GM23338 (cell line): Measurements from ENCODE around the gene PDE1C. TPM values are rescaled to one million over a fixed set of nuclear protein-coding genes. Genes with fewer than 3 reads are reported as not detected.

Source experiments
- ATAC-seq: fragments of 200-7000 bp; cut with Tn5 transposase; 3 replicates; pipeline ENCODE4 v1.9.1; 2020
- DNase-seq: peaks from one replicate; pipeline ENCODE4 v3.0.0-alpha.2; 2015; ENCODE audit warnings: low spot score
- H2AFZ ChIP-seq: fragments of 200-600 bp; sonication (generic); 2 replicates; pipeline ENCODE4 v1.8.0; 2016; ENCODE audit warnings: antibody characterized with exemption, mild to moderate bottlenecking, moderate library complexity
- H3F3A ChIP-seq: fragments of 200-600 bp; sonication (generic); replicated peaks from 2 replicates; pipeline ENCODE4 v1.8.0; 2017; ENCODE audit warnings: antibody characterized with exemption, mixed run types, low read depth
- H3K27ac ChIP-seq: fragments of 200-600 bp; sonication (generic); 2 replicates; pipeline ENCODE4 v1.6.1; 2016; ENCODE audit warnings: low read depth
- H3K27me3 ChIP-seq: fragments of 200-600 bp; sonication (generic); 2 replicates; pipeline ENCODE4 v1.8.0; 2016; ENCODE audit warnings: mild to moderate bottlenecking, mixed run types, moderate library complexity; ENCODE audit not compliant: insufficient read depth
- H3K36me3 ChIP-seq: fragments of 200-600 bp; sonication (generic); 2 replicates; pipeline ENCODE4 v1.8.0; 2016; ENCODE audit warnings: mild to moderate bottlenecking; ENCODE audit not compliant: insufficient read depth
- H3K4me1 ChIP-seq: fragments of 200-600 bp; sonication (generic); 2 replicates; pipeline ENCODE4 v1.8.0; 2016; ENCODE audit warnings: mild to moderate bottlenecking, moderate library complexity; ENCODE audit not compliant: insufficient read depth
- H3K4me2 ChIP-seq: fragments of 200-600 bp; sonication (generic); 2 replicates; pipeline ENCODE4 v1.7.1; 2017; ENCODE audit warnings: mixed run types
- H3K4me3 ChIP-seq: fragments of 200-600 bp; sonication (generic); 2 replicates; pipeline ENCODE4 v1.6.1; 2016; ENCODE audit warnings: mixed run types
- H3K79me2 ChIP-seq: fragments of 200-600 bp; sonication (generic); replicated peaks from 2 replicates; pipeline ENCODE4 v1.8.0; 2017; ENCODE audit warnings: mild to moderate bottlenecking; ENCODE audit not compliant: insufficient read depth
- H3K9me2 ChIP-seq: fragments of 200-600 bp; sonication (generic); 2 replicates; pipeline ENCODE4 v1.8.0; 2017; ENCODE audit not compliant: insufficient read depth
- H4K20me1 ChIP-seq: fragments of 200-600 bp; sonication (generic); replicated peaks from 2 replicates; pipeline ENCODE4 v1.8.0; 2017; ENCODE audit warnings: mild to moderate bottlenecking; ENCODE audit not compliant: insufficient read depth
- H3K27ac Mint-ChIP-seq: 2 replicates; pipeline ENCODE4 v1.8.0; 2020; ENCODE audit warnings: inconsistent platforms, mild to moderate bottlenecking, moderate library complexity, mixed read lengths
- H3K27me3 Mint-ChIP-seq: 3 replicates; pipeline ENCODE4 v1.8.0; 2022; ENCODE audit warnings: low read depth, mild to moderate bottlenecking, moderate library complexity, mixed read lengths, inconsistent platforms; ENCODE audit not compliant: insufficient read depth, poor library complexity
- H3K36me3 Mint-ChIP-seq: 3 replicates; pipeline ENCODE4 v1.8.0; 2021; ENCODE audit warnings: low read depth, mild to moderate bottlenecking, inconsistent platforms, moderate library complexity, mixed read lengths
- H3K4me1 Mint-ChIP-seq: 3 replicates; pipeline ENCODE4 v1.8.0; 2020; ENCODE audit warnings: mild to moderate bottlenecking, inconsistent platforms, mixed read lengths
- H3K4me3 Mint-ChIP-seq: 3 replicates; pipeline ENCODE4 v1.8.0; 2021; ENCODE audit warnings: moderate library complexity, mild to moderate bottlenecking, inconsistent platforms, mixed read lengths
- H3K9me3 Mint-ChIP-seq: 3 replicates; pipeline ENCODE4 v1.8.0; 2020; ENCODE audit warnings: moderate library complexity, mild to moderate bottlenecking, inconsistent platforms, mixed read lengths
- CTCF ChIP-seq, 2 experiments: fragments of 200-600 bp in 1 of 2; sonication (generic) in 1 of 2; conservative IDR thresholded peaks; 2 replicates each; pipeline versions ENCODE4 v1.5.1 to v1.6.1; 2016 to 2017; ENCODE audit warnings: antibody characterized with exemption in 2 of 2, low read depth in 2 of 2, mild to moderate bottlenecking in 2 of 2, moderate library complexity in 1 of 2
- JUNB ChIP-seq: IDR thresholded peaks from one replicate; pipeline ENCODE4 v1.6.1; 2016; ENCODE audit warnings: antibody characterized with exemption; ENCODE audit not compliant: unreplicated experiment
- NANOG ChIP-seq: IDR thresholded peaks from 2 replicates; pipeline ENCODE4 v1.6.1; 2016; ENCODE audit warnings: antibody characterized with exemption, borderline replicate concordance
- POLR2AphosphoS5 ChIP-seq: IDR thresholded peaks from 2 replicates; pipeline ENCODE4 v1.6.1; 2016; ENCODE audit warnings: antibody characterized with exemption, low read depth
- STAT1 ChIP-seq: IDR thresholded peaks from one replicate; pipeline ENCODE4 v1.6.1; 2016; ENCODE audit warnings: antibody characterized with exemption; ENCODE audit not compliant: unreplicated experiment
- ZNF114 ChIP-seq: fragments of 250-450 bp; sonication (Bioruptor Pico); IDR thresholded peaks from 2 replicates; pipeline ENCODE4 v1.5.0; 2020; ENCODE audit warnings: mild to moderate bottlenecking, moderate library complexity
- polyA plus RNA-seq: library from polyadenylated mRNA; unstranded; fragments of >200 nt; fragmentation: Nextera tagmentation; extraction: Ambion mirVana; gene quantifications from 2 replicates; pipeline ENCODE4 v1.2.1, GENCODE V29; 2016
- total RNA-seq: library from RNA; depleted of rRNA; stranded (reverse); fragments of >200 nt; shearing (Covaris generic); gene quantifications from 2 replicates; pipeline ENCODE4 v1.2.3, GENCODE V29; 2014
- TF ChIP-seq, protein P1 (sequence below): IDR thresholded peaks from 2 replicates; pipeline ENCODE4 v1.6.1; 2016; ENCODE audit warnings: antibody characterized with exemption
- TF ChIP-seq, protein P2 (sequence below): fragments of 250-450 bp; sonication (Bioruptor Pico); IDR thresholded peaks from 2 replicates; pipeline ENCODE4 v1.5.0; 2020; ENCODE audit warnings: mild to moderate bottlenecking, moderate library complexity

Gene PDE1C
- total and polyA plus RNA-seq, 2 experiments from 2014 or later = 0.28 TPM; not detected in 1

- peaks cover 4% of the 10 kb centered on the region for H3K27me3 Mint-ChIP-seq
- no peaks in the 10 kb centered on the region for H3K36me3 Mint-ChIP-seq
- Histone ChIP-seq H3K4me3 (no peak overlapping the region), H3K4me2 (no peak overlapping the region), H3K36me3 (no peaks in the 10 kb centered on the region), H4K20me1 (no peaks in the 10 kb centered on the region), H3K9me2 (no peaks in the 10 kb centered on the region), H3K79me2 (no peaks in the 10 kb centered on the region), H3K4me1 (no peaks in the 10 kb centered on the region), H2AFZ (no peak overlapping the region), H3K27ac (no peak overlapping the region), H3F3A (no peaks in the 10 kb centered on the region), H3K27me3 (no peaks in the 10 kb centered on the region)
- 0 out of 3 replicates have a peak, but pooled peaks cover 2% of the 10 kb centered on the region for H3K4me1 Mint-ChIP-seq
- no peak overlapping the region for H3K27ac Mint-ChIP-seq
- DNase-seq (no peak), ATAC-seq (no peak)
- H3K4me3 Mint-ChIP-seq = no peak overlapping the region
- H3K9me3 Mint-ChIP-seq = no peaks in the 10 kb centered on the region
- TF ChIP-seq ZNF114 (no peak), JUNB (no peak), NANOG (no peak), POLR2AphosphoS5 (no peak), CTCF (conservative IDR thresholded peaks at IDR 0.05; ENCODE audit: low read depth in 2 of 2) (no peak), STAT1 (no peak)
- TF ChIP-seq, protein P1, sequence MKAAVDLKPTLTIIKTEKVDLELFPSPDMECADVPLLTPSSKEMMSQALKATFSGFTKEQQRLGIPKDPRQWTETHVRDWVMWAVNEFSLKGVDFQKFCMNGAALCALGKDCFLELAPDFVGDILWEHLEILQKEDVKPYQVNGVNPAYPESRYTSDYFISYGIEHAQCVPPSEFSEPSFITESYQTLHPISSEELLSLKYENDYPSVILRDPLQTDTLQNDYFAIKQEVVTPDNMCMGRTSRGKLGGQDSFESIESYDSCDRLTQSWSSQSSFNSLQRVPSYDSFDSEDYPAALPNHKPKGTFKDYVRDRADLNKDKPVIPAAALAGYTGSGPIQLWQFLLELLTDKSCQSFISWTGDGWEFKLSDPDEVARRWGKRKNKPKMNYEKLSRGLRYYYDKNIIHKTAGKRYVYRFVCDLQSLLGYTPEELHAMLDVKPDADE = no peak
- TF ChIP-seq, protein P2, sequence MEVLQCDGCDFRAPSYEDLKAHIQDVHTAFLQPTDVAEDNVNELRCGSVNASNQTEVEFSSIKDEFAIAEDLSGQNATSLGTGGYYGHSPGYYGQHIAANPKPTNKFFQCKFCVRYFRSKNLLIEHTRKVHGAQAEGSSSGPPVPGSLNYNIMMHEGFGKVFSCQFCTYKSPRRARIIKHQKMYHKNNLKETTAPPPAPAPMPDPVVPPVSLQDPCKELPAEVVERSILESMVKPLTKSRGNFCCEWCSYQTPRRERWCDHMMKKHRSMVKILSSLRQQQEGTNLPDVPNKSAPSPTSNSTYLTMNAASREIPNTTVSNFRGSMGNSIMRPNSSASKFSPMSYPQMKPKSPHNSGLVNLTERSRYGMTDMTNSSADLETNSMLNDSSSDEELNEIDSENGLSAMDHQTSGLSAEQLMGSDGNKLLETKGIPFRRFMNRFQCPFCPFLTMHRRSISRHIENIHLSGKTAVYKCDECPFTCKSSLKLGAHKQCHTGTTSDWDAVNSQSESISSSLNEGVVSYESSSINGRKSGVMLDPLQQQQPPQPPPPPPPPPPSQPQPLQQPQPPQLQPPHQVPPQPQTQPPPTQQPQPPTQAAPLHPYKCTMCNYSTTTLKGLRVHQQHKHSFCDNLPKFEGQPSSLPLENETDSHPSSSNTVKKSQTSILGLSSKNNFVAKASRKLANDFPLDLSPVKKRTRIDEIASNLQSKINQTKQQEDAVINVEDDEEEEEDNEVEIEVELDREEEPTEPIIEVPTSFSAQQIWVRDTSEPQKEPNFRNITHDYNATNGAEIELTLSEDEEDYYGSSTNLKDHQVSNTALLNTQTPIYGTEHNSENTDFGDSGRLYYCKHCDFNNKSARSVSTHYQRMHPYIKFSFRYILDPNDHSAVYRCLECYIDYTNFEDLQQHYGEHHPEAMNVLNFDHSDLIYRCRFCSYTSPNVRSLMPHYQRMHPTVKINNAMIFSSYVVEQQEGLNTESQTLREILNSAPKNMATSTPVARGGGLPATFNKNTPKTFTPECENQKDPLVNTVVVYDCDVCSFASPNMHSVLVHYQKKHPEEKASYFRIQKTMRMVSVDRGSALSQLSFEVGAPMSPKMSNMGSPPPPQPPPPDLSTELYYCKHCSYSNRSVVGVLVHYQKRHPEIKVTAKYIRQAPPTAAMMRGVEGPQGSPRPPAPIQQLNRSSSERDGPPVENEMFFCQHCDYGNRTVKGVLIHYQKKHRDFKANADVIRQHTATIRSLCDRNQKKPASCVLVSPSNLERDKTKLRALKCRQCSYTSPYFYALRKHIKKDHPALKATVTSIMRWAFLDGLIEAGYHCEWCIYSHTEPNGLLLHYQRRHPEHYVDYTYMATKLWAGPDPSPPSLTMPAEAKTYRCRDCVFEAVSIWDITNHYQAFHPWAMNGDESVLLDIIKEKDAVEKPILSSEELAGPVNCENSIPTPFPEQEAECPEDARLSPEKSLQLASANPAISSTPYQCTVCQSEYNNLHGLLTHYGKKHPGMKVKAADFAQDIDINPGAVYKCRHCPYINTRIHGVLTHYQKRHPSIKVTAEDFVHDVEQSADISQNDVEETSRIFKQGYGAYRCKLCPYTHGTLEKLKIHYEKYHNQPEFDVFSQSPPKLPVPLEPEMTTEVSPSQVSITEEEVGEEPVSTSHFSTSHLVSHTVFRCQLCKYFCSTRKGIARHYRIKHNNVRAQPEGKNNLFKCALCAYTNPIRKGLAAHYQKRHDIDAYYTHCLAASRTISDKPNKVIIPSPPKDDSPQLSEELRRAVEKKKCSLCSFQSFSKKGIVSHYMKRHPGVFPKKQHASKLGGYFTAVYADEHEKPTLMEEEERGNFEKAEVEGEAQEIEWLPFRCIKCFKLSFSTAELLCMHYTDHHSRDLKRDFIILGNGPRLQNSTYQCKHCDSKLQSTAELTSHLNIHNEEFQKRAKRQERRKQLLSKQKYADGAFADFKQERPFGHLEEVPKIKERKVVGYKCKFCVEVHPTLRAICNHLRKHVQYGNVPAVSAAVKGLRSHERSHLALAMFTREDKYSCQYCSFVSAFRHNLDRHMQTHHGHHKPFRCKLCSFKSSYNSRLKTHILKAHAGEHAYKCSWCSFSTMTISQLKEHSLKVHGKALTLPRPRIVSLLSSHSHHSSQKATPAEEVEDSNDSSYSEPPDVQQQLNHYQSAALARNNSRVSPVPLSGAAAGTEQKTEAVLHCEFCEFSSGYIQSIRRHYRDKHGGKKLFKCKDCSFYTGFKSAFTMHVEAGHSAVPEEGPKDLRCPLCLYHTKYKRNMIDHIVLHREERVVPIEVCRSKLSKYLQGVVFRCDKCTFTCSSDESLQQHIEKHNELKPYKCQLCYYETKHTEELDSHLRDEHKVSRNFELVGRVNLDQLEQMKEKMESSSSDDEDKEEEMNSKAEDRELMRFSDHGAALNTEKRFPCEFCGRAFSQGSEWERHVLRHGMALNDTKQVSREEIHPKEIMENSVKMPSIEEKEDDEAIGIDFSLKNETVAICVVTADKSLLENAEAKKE (CRISPR knock-in tag) = no peak
These were observed 44.2 kb downstream of the PDE1C start for GRCh38 chr7:32026083-32026425.
